ENCODE measurements around the gene LINS1.

DNA sequence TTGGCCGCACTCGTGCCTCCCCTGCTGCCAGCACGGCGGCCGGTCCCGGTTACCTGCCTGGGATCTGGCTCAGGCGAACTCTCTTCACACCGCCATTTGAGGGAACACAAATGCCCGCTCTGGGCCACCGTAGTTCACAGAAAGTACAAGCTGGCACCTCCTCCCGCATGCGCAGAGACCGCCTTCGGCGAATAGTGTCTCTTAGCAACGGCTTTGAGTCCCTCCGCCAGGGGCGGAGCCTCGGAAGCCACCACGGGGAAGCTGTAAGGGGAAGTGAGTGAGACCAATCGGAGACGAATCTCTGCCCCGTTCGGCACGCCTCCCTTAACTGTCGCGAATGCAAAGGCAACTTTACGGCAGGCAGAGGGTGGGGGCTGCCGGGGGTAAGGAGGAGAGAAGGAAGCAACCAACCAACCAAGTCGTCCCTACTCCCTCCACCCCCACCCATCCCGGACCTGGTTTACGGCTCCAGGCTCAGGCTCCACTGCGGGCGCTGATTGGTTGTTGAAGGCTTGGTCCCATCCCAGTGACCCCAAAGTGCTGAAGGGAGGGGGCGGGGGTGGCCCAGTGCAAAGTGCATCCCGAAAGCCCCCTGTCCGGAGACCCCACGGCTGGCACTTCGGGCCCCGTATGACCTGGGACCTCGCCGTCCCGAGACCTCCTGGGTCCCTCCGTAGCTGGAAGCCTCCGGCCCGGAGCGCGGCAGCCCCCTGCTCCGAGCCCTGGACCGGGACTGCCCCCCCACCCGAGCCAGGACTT lies at the start of gene LINS1, which contains the start of gene ASB7:
- TF ChIP-seq POLR2AphosphoS5 (IDR thresholded peaks at IDR 0.05; ENCODE audit: low read depth) = peak; percentile 51
- TF ChIP-seq EZH2phosphoT487 (IDR thresholded peaks at IDR 0.05; ENCODE audit: unreplicated experiment) = no peak
- TF ChIP-seq, protein P1, sequence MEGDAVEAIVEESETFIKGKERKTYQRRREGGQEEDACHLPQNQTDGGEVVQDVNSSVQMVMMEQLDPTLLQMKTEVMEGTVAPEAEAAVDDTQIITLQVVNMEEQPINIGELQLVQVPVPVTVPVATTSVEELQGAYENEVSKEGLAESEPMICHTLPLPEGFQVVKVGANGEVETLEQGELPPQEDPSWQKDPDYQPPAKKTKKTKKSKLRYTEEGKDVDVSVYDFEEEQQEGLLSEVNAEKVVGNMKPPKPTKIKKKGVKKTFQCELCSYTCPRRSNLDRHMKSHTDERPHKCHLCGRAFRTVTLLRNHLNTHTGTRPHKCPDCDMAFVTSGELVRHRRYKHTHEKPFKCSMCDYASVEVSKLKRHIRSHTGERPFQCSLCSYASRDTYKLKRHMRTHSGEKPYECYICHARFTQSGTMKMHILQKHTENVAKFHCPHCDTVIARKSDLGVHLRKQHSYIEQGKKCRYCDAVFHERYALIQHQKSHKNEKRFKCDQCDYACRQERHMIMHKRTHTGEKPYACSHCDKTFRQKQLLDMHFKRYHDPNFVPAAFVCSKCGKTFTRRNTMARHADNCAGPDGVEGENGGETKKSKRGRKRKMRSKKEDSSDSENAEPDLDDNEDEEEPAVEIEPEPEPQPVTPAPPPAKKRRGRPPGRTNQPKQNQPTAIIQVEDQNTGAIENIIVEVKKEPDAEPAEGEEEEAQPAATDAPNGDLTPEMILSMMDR (conservative IDR thresholded peaks at IDR 0.05; ENCODE audit: low read depth in 2 of 2) = no peak
